ENCODE data around the gene TOMM40. TPM values are rescaled to one million over a fixed set of nuclear protein-coding genes. Genes with fewer than 3 reads are reported as not detected.

The TOMM40 gene
- total and polyA plus RNA-seq, 2 of the 13 experiments (the other 11 are each of a cell fraction or from before 2014, with no cell fraction given), result 72.0 to 110 TPM

- TF ChIP-seq FOXK2 (IDR thresholded peaks at IDR 0.05), result peak; percentile 56; the same call in 1 of the 2 replicates
- no peak for TF ChIP-seq ASH2L (IDR thresholded peaks at IDR 0.05; ENCODE audit: insufficient read length, low read depth, low read length)
- peak; percentile 100 for TF ChIP-seq MTA1 (CRISPR knock-in tag; IDR thresholded peaks at IDR 0.05; ENCODE audit: borderline replicate concordance)
- peak; percentile 71; the same call in 1 of the 2 replicates for TF ChIP-seq SIX1 (CRISPR knock-in tag; IDR thresholded peaks at IDR 0.05; ENCODE audit: borderline replicate concordance)
- TF ChIP-seq ZNF354B (CRISPR knock-in tag; IDR thresholded peaks at IDR 0.05), result 0 out of 2 replicates have a peak, but pooled peaks have one; percentile 67
- peak; percentile 98 for TF ChIP-seq MZF1 (CRISPR knock-in tag; IDR thresholded peaks at IDR 0.05; ENCODE audit: borderline replicate concordance)
- no peak for TF ChIP-seq ZNF773 (CRISPR knock-in tag; IDR thresholded peaks at IDR 0.05; ENCODE audit: borderline replicate concordance)
- peak; percentile 73; the same call in 1 of the 2 replicates for TF ChIP-seq ZNF782 (CRISPR knock-in tag; IDR thresholded peaks at IDR 0.05; ENCODE audit: borderline replicate concordance)
- TF ChIP-seq RCOR2 (CRISPR knock-in tag; IDR thresholded peaks at IDR 0.05), result peak; percentile 86
- no peak for TF ChIP-seq PAF1 (CRISPR knock-in tag; IDR thresholded peaks at IDR 0.05)
- peak; percentile 94 for TF ChIP-seq MEF2D (CRISPR knock-in tag; IDR thresholded peaks at IDR 0.05)
- peak; percentile 62; the same call in 1 of the 2 replicates for TF ChIP-seq GATA4 (IDR thresholded peaks at IDR 0.05; ENCODE audit: borderline replicate concordance, low read depth)
- TF ChIP-seq ZNF224 (CRISPR knock-in tag; IDR thresholded peaks at IDR 0.05), result peak; percentile 78; the same call in 1 of the 2 replicates
- TF ChIP-seq, protein P1, sequence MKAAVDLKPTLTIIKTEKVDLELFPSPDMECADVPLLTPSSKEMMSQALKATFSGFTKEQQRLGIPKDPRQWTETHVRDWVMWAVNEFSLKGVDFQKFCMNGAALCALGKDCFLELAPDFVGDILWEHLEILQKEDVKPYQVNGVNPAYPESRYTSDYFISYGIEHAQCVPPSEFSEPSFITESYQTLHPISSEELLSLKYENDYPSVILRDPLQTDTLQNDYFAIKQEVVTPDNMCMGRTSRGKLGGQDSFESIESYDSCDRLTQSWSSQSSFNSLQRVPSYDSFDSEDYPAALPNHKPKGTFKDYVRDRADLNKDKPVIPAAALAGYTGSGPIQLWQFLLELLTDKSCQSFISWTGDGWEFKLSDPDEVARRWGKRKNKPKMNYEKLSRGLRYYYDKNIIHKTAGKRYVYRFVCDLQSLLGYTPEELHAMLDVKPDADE (CRISPR knock-in tag; IDR thresholded peaks at IDR 0.05), result no peak
- no peak for TF ChIP-seq NPAS2 (CRISPR knock-in tag; IDR thresholded peaks at IDR 0.05; ENCODE audit: borderline replicate concordance)
- no peak for TF ChIP-seq PLRG1 (conservative IDR thresholded peaks at IDR 0.05)
- peak; percentile 92 for TF ChIP-seq ZFP1 (CRISPR knock-in tag; IDR thresholded peaks at IDR 0.05)
- no peak for TF ChIP-seq PTBP1 (IDR thresholded peaks at IDR 0.05; ENCODE audit: low read depth, low read length, poor library complexity, severe bottlenecking)
- TF ChIP-seq, protein P2, sequence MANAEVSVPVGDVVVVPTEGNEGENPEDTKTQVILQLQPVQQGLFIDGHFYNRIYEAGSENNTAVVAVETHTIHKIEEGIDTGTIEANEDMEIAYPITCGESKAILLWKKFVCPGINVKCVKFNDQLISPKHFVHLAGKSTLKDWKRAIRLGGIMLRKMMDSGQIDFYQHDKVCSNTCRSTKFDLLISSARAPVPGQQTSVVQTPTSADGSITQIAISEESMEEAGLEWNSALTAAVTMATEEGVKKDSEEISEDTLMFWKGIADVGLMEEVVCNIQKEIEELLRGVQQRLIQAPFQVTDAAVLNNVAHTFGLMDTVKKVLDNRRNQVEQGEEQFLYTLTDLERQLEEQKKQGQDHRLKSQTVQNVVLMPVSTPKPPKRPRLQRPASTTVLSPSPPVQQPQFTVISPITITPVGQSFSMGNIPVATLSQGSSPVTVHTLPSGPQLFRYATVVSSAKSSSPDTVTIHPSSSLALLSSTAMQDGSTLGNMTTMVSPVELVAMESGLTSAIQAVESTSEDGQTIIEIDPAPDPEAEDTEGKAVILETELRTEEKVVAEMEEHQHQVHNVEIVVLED (CRISPR knock-in tag; IDR thresholded peaks at IDR 0.05; ENCODE audit: borderline replicate concordance), result peak; percentile 55; the same call in 1 of the 2 replicates
- TF ChIP-seq ZBTB7A (CRISPR knock-in tag; IDR thresholded peaks at IDR 0.05), result peak; percentile 100
- no peak for TF ChIP-seq SNAPC5 (CRISPR knock-in tag; IDR thresholded peaks at IDR 0.05; ENCODE audit: borderline replicate concordance)
- TF ChIP-seq ZNF569 (CRISPR knock-in tag; IDR thresholded peaks at IDR 0.05; ENCODE audit: borderline replicate concordance), result 0 out of 2 replicates have a peak, but pooled peaks have one; percentile 17
- TF ChIP-seq, protein P3, sequence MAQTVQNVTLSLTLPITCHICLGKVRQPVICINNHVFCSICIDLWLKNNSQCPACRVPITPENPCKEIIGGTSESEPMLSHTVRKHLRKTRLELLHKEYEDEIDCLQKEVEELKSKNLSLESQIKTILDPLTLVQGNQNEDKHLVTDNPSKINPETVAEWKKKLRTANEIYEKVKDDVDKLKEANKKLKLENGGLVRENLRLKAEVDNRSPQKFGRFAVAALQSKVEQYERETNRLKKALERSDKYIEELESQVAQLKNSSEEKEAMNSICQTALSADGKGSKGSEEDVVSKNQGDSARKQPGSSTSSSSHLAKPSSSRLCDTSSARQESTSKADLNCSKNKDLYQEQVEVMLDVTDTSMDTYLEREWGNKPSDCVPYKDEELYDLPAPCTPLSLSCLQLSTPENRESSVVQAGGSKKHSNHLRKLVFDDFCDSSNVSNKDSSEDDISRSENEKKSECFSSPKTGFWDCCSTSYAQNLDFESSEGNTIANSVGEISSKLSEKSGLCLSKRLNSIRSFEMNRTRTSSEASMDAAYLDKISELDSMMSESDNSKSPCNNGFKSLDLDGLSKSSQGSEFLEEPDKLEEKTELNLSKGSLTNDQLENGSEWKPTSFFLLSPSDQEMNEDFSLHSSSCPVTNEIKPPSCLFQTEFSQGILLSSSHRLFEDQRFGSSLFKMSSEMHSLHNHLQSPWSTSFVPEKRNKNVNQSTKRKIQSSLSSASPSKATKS (CRISPR knock-in tag; IDR thresholded peaks at IDR 0.05), result no peak
- TF ChIP-seq CC2D1A (CRISPR knock-in tag; IDR thresholded peaks at IDR 0.05), result no peak
- TF ChIP-seq FOXP1 (IDR thresholded peaks at IDR 0.05), result no peak
- TF ChIP-seq FOXP1 (CRISPR knock-in tag; IDR thresholded peaks at IDR 0.05), result peak; percentile 94
- TF ChIP-seq ZBTB42 (CRISPR knock-in tag; IDR thresholded peaks at IDR 0.05), result peak; percentile 56; the same call in 1 of the 2 replicates
Measured at GRCh38 chr19:44925114-44925891, 34.2 kb downstream of the TOMM40 start (continued).

All from HepG2 (cell line).